Measurements from ENCODE around the gene P4HB. TPM values are rescaled to one million over a fixed set of nuclear protein-coding genes. Genes with fewer than 3 reads are reported as not detected.

Gene P4HB
- total RNA-seq, 1 donor from 2014 or later, result 203 TPM

DNA sequence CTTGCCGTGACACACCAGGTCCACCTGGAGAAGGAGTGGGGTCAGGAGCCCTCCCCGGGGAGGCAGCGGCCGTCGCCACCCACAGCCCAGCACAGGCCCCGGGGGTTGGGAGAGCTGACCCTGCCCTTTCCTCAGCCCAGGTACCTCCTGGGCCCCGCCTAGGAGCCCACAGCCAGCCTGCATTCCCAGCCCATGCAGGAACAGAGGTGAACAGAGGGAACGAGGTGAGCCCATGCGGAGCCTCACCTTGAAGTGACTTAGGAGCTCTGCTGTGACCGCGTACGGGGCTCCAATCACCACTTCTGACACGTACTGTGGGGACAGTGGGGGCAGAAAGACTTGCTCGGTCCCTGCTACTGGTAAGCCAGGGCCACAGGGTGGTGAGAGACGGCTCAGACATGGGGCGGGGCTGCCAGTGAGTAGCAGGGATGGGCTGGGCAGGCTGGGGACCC is 45.1 kb upstream of the P4HB start:
- Histone ChIP-seq H3K27me3 (peaks cover 44% of the 10 kb centered on the region), H3K4me1 (peaks cover 9% of the 10 kb centered on the region), H3K9me3 (ENCODE audit: low read depth) (no peaks in the 10 kb centered on the region), H3K9ac (no peak overlapping the region), H3F3A (ENCODE audit: low read depth) (peaks cover 23% of the 10 kb centered on the region), H2AFZ (replicated peaks) (no peak overlapping the region), H3K4me3 (no peak overlapping the region), H3K4me2 (no peak overlapping the region), H3K79me2 (ENCODE audit: low read depth) (no peaks in the 10 kb centered on the region), H3K36me3 (no peaks in the 10 kb centered on the region), H3K27ac (no peak overlapping the region), H4K20me1 (ENCODE audit: low read depth) (peaks cover 23% of the 10 kb centered on the region)
- peaks cover 16% of the 10 kb centered on the region for H3K27me3 Mint-ChIP-seq (ENCODE audit: insufficient read depth, low read depth)
- no peak overlapping the region for H3K4me3 Mint-ChIP-seq
- TF ChIP-seq, protein P1, sequence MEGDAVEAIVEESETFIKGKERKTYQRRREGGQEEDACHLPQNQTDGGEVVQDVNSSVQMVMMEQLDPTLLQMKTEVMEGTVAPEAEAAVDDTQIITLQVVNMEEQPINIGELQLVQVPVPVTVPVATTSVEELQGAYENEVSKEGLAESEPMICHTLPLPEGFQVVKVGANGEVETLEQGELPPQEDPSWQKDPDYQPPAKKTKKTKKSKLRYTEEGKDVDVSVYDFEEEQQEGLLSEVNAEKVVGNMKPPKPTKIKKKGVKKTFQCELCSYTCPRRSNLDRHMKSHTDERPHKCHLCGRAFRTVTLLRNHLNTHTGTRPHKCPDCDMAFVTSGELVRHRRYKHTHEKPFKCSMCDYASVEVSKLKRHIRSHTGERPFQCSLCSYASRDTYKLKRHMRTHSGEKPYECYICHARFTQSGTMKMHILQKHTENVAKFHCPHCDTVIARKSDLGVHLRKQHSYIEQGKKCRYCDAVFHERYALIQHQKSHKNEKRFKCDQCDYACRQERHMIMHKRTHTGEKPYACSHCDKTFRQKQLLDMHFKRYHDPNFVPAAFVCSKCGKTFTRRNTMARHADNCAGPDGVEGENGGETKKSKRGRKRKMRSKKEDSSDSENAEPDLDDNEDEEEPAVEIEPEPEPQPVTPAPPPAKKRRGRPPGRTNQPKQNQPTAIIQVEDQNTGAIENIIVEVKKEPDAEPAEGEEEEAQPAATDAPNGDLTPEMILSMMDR (IDR thresholded peaks at IDR 0.05), result no peak
- no peak for TF ChIP-seq EZH2 (IDR thresholded peaks at IDR 0.05)
- TF ChIP-seq EZH2phosphoT487 (IDR thresholded peaks at IDR 0.05), result no peak
- peaks cover 12% of the 10 kb centered on the region for H3K4me1 Mint-ChIP-seq
- H3K36me3 Mint-ChIP-seq, result peaks cover 5% of the 10 kb centered on the region
- no peak overlapping the region for H3K27ac Mint-ChIP-seq
- DNase-seq (ENCODE audit: low spot score), result no peak
- no peaks in the 10 kb centered on the region for H3K9me3 Mint-ChIP-seq

DNA sequence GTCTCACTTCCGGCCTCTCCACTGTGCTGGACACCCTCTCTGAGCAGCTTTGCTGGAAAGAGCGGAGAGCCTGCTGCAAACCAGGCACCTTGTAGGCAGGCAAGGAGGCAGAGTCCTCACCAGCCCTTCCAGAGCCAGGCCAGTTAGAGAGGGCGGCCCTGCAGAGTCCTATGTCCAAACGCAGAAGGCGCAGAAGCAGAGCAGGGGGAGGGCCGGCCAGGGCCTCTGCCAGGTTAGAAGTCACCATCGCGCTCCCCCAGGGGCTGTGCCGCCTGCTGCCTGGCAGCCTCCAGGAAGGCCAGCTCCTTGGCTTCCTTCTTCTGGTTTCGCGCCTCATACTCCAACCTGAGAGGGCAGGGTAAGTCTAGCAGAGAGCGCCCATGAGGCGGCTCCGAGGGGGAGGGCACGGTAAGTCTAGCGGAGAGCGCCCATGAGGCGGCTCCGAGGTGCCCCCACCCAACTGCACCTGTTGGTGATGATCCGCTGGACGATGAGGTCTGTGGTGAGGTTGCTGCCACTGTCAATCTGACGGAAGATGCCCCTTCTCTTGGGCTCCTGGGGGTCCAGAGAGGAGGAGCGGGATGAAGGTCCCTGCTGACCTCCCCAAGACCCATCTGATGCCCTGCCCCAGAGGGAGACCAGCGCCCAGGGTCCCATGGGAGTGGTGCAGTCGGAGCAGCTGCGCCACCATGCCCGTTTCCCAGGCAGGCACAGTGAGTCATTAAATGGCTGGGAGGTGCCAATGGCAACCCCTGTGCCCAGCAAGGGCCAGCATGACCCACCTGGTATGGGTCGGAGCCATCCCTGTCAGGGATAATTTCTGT is 44.5 kb upstream of the P4HB start:
- Mint-ChIP-seq H3K36me3 (peaks cover 9% of the 10 kb centered on the region), H3K9me3 (no peaks in the 10 kb centered on the region), H3K27ac (no peak overlapping the region), H3K4me3 (no peak overlapping the region), H3K4me1 (peaks cover 13% of the 10 kb centered on the region), H3K27me3 (ENCODE audit: insufficient read depth, low read depth) (peaks cover 19% of the 10 kb centered on the region)
- H3K4me3 ChIP-seq, result no peak overlapping the region
- no peak overlapping the region for H3K27ac ChIP-seq
- peaks cover 18% of the 10 kb centered on the region for H3F3A ChIP-seq (ENCODE audit: low read depth)
- no peak overlapping the region for H2AFZ ChIP-seq (replicated peaks)
- no peaks in the 10 kb centered on the region for H3K9me3 ChIP-seq (ENCODE audit: low read depth)
- peaks cover 38% of the 10 kb centered on the region for H3K27me3 ChIP-seq
- no peak for TF ChIP-seq EZH2 (IDR thresholded peaks at IDR 0.05)
- TF ChIP-seq, protein P1 (IDR thresholded peaks at IDR 0.05), result no peak
- no peak for TF ChIP-seq EZH2phosphoT487 (IDR thresholded peaks at IDR 0.05)
- H3K9ac ChIP-seq, result no peak overlapping the region
- no peak overlapping the region for H3K4me2 ChIP-seq
- no peaks in the 10 kb centered on the region for H3K79me2 ChIP-seq (ENCODE audit: low read depth)
- no peak for DNase-seq (ENCODE audit: low spot score)
- H4K20me1 ChIP-seq (ENCODE audit: low read depth), result peaks cover 23% of the 10 kb centered on the region
- no peaks in the 10 kb centered on the region for H3K36me3 ChIP-seq
- peaks cover 5% of the 10 kb centered on the region for H3K4me1 ChIP-seq

DNA sequence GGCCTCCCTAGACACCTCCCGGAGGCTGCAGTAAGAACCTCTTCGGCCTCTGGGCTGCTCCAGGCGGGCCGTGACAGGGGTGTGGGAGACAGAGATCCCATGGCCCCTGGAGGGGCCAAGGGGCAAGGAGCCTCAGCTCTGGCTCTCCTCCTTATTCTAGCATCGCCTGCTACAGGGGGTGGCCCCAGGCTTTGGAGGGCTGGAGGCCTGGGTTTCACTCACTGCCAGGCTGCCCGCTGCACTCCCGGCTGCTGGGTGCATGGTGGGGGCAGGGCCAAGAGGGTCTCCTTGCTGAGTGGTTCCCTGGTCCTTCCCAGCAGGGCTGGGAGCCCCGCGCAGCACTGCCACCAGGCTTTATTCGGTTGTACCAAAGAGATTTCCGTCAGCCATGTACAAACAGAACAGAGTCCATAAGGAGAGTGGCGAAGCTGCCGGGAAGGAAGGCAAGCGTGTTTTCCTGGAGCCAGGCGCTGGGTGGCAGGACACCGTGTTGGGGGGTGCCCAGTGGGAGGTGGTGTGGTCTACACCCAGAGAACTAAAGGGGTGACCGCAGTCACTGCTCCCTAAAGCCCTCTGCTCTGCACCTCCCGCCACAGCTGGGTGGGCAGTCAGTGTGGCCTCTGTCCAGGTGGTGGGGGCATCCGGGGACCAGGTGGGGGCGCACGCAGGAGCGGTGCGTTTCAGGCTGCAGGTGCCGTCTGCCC is 43.7 kb upstream of the P4HB start:
- peaks cover 21% of the 10 kb centered on the region for H4K20me1 ChIP-seq (ENCODE audit: low read depth)
- H3K36me3 Mint-ChIP-seq, result peaks cover 10% of the 10 kb centered on the region
- no peaks in the 10 kb centered on the region for H3K9me3 Mint-ChIP-seq
- H3K4me1 ChIP-seq, result peaks cover 5% of the 10 kb centered on the region
- H3K27me3 Mint-ChIP-seq (ENCODE audit: insufficient read depth, low read depth), result peaks cover 19% of the 10 kb centered on the region
- no peak overlapping the region for H3K9ac ChIP-seq
- no peak overlapping the region for H3K27ac ChIP-seq
- H3K79me2 ChIP-seq (ENCODE audit: low read depth), result no peaks in the 10 kb centered on the region
- peaks cover 18% of the 10 kb centered on the region for H3F3A ChIP-seq (ENCODE audit: low read depth)
- peaks cover 8% of the 10 kb centered on the region for H3K4me1 Mint-ChIP-seq
- H3K4me3 Mint-ChIP-seq, result no peak overlapping the region
- no peak overlapping the region for H3K4me3 ChIP-seq
- DNase-seq (ENCODE audit: low spot score), result no peak
- no peak overlapping the region for H2AFZ ChIP-seq (replicated peaks)
- H3K27ac Mint-ChIP-seq, result no peak overlapping the region
- H3K4me2 ChIP-seq, result no peak overlapping the region
- H3K27me3 ChIP-seq, result peaks cover 33% of the 10 kb centered on the region
- TF ChIP-seq EZH2 (IDR thresholded peaks at IDR 0.05), result no peak
- TF ChIP-seq EZH2phosphoT487 (IDR thresholded peaks at IDR 0.05), result no peak
- TF ChIP-seq, protein P1 (IDR thresholded peaks at IDR 0.05), result no peak
- no peaks in the 10 kb centered on the region for H3K9me3 ChIP-seq (ENCODE audit: low read depth)
- no peaks in the 10 kb centered on the region for H3K36me3 ChIP-seq

Data from neural progenitor cell (in vitro differentiated cells).